BE2C (cell line): ENCODE results near the gene HCN3.

Experiments
- DNase-seq: peaks from one replicate; pipeline ENCODE4 v3.0.0-alpha.2; 2020
- H3K27me3 ChIP-seq: fragments of 250-450 bp; sonication (Bioruptor Pico); 2 replicates; pipeline ENCODE4 v1.5.1; 2020; ENCODE audit warnings: mild to moderate bottlenecking
- H3K36me3 ChIP-seq: fragments of 250-450 bp; sonication (Bioruptor Pico); 2 replicates; pipeline ENCODE4 v1.5.1; 2020; ENCODE audit warnings: mild to moderate bottlenecking
- H3K4me1 ChIP-seq: fragments of 250-450 bp; sonication (Bioruptor Pico); 2 replicates; pipeline ENCODE4 v1.5.1; 2020
- H3K4me3 ChIP-seq: 2 replicates; pipeline ENCODE4 v1.5.1; 2011; ENCODE audit warnings: low read depth, low read length
- H3K9me3 ChIP-seq: fragments of 250-450 bp; sonication (Bioruptor Pico); 2 replicates; pipeline ENCODE4 v1.5.1; 2020
- CTCF ChIP-seq: IDR thresholded peaks from 2 replicates; pipeline ENCODE4 v1.5.1; 2012; ENCODE audit warnings: mild to moderate bottlenecking, low read depth, low read length

The HCN3 gene

GRCh38 chr1:155261493-155261851, 15.8 kb upstream of the HCN3 start:
- peak overlapping the region; percentile 97 for H3K4me3 ChIP-seq
- no peak for DNase-seq
- H3K4me1 ChIP-seq = no peaks in the 10 kb centered on the region
- H3K27me3 ChIP-seq = no peaks in the 10 kb centered on the region
- H3K36me3 ChIP-seq = peaks cover 45% of the 10 kb centered on the region
- H3K9me3 ChIP-seq = no peaks in the 10 kb centered on the region
- peak; percentile 14 for TF ChIP-seq CTCF

- DNase-seq = peak; percentile 96
- H3K27me3 ChIP-seq = no peaks in the 10 kb centered on the region
- peaks cover 51% of the 10 kb centered on the region for H3K36me3 ChIP-seq
- no peaks in the 10 kb centered on the region for H3K4me1 ChIP-seq
- no peaks in the 10 kb centered on the region for H3K9me3 ChIP-seq
- no peak for TF ChIP-seq CTCF
- H3K4me3 ChIP-seq = peak within 1 kb of the TSS; percentile 97
Measured at GRCh38 chr1:155261852-155262673, 15.2 kb upstream of the HCN3 start, which contains the start of gene SCAMP3. SCAMP3 (minus strand) TSS chr1:155262360; CDS start chr1:155262151, 209 bp downstream.

GRCh38 chr1:155263067-155263466, 14.2 kb upstream of the HCN3 start:
- DNase-seq = no peak
- no peak overlapping the region for H3K4me3 ChIP-seq
- H3K36me3 ChIP-seq = peaks cover 61% of the 10 kb centered on the region
- H3K27me3 ChIP-seq = no peaks in the 10 kb centered on the region
- H3K4me1 ChIP-seq = no peaks in the 10 kb centered on the region
- TF ChIP-seq CTCF = no peak
- no peaks in the 10 kb centered on the region for H3K9me3 ChIP-seq

GRCh38 chr1:155266553-155266952, 10.7 kb upstream of the HCN3 start:
- no peak for TF ChIP-seq CTCF
- Histone ChIP-seq H3K36me3 (peaks cover 80% of the 10 kb centered on the region), H3K4me1 (no peaks in the 10 kb centered on the region), H3K27me3 (no peaks in the 10 kb centered on the region), H3K4me3 (no peak overlapping the region), H3K9me3 (no peaks in the 10 kb centered on the region)
- no peak for DNase-seq

- Histone ChIP-seq H3K4me1 (no peaks in the 10 kb centered on the region), H3K9me3 (no peaks in the 10 kb centered on the region), H3K27me3 (no peaks in the 10 kb centered on the region), H3K4me3 (no peak overlapping the region), H3K36me3 (peaks cover 83% of the 10 kb centered on the region)
- DNase-seq = no peak
- TF ChIP-seq CTCF = no peak
Measured at GRCh38 chr1:155267373-155267772, 9.9 kb upstream of the HCN3 start.

GRCh38 chr1:155268630-155269029, 8.6 kb upstream of the HCN3 start:
- Histone ChIP-seq H3K4me3 (no peak overlapping the region), H3K36me3 (peaks cover 74% of the 10 kb centered on the region), H3K27me3 (no peaks in the 10 kb centered on the region), H3K9me3 (no peaks in the 10 kb centered on the region), H3K4me1 (no peaks in the 10 kb centered on the region)
- DNase-seq = no peak
- TF ChIP-seq CTCF = no peak
